Activated CD4-positive, alpha-beta T cell treated with anti-CD3 and anti-CD28 coated beads for 1 hour (primary cell): ENCODE data around the gene TPK1.

ENCODE experiments used
- DNase-seq: peaks from one replicate; pipeline ENCODE4 v3.0.0-alpha.2; 2020

Gene TPK1

DNA sequence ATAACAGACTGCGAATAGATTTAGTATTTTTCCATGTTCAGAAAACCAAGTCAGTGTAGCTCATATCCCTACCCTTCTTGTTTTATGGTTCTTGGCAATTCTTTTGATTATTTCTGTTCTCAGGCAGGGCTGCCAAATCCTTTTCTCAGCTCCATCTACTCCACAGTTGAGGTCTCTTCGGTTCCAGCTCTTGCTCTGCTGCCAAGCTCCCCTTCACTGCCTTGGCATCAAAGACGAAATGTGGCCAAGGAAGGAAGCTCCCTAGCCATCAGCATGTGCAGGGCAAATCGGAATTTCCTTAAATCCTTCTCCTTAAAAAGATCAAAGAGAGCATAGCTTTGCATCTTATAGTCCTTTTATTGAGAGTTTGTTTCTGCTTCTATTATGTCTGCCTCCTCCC, 315.9 kb downstream of the TPK1 start:
- DNase-seq: no peak

DNA sequence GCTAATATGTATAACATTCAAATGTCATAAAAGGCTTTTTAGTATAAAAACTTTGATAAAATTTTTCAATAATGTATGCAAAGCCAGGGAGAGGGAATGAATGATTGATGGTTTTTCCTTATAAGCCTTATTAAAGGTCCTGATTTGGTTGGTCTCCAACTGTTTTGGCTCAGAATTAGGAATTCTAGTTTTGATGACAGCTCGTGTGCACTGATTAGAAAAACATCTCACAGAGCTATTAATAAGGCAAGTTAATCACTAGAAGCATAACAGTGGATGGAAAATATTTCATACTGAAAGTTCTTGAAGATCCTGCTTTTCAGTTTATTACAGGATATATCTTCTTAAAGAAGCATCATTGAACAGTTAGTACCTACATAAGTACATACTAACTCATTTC, 317.5 kb downstream of the TPK1 start:
- DNase-seq: no peak

DNA sequence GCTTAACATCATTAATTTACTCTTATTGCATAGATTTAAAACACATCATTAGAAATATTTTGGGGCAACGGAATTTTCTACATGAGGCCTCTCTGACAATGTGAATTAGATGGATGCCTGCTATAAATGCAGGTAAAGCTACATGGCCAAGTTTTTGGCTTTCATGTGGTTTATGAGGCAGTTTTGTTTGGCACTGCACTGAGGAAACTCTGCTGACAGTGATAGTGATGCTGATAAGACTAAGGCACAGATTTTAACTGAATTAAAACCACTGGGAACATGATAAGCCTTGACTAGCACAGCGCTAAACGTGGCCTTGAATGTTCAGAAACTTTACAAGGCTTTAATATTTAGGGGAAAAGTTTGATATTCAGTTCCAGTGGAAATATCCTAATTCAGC, 318.1 kb downstream of the TPK1 start:
- DNase-seq: no peak

DNA sequence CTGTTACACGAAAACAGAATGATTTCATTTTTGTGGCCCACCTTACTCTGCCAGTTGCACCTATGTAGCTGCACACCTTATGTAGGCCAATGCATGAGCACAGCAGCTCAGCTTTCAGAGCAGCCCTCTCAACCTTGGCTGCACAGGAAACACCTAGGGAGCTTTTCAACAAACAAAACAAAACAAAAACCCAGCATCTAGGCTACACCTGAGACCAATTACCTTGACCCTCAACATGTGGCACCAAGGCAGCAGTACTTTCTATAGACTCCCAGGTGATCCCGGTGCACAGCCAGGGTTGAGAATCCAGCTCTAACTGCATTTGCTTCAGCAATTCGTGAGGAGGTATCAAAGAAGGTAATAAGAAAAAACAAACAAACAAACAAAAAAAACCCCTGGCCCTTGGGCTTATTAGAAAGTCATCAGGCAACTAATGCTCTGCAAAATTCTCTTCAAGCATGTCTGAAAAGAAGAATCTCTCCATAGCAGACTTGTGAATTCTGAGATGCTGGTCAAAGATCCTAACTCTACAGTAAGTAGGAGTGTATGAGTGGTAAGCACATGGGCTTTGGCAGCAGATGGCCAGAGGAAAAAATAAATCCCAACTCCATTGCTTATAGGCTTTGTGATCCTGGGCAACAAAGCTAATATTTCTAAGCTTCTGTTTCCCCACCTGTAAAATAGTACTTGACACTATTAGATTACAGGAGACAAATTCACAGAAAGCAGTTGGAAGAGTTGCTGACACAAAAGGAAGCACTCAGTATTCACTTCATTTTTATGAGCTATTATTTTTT, 318.9 kb downstream of the TPK1 start:
- DNase-seq: no peak

DNA sequence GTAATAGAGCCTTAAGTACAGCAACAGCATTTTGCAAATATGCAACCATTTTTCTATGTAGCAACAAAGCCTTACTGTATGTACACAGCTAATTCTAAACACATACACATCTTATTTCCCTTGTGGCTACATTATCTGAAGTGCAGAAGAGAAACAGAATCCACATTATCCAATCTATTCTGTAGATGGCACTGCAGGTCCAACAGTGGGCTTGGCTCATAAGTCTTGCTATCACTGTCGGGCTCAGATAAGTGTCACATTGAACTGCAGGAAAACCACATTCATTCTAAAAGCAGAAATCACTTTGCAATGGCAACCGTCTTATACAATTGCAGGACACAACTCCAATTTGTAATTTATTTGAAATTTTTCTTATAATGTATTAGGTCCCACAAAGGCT, 322.5 kb downstream of the TPK1 start:
- DNase-seq: no peak

DNA sequence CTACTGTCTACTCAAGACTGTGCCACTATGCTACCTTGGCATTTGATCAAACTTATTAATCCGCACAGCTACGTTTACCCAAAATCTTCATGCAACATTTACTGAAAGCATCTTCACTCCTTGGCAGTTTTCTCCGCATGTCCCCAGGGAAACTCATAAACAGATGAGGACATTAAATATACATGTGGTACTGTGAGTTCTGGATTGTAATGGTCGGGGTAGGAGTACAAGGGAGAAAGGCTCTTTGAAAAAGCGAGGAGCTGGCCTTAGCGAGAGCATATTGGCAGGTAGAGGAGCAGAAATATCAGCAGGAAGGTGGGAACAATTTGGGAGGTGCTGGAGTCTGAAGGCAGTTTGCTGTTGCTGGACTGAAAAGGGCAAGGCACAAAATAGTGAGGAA, 325.2 kb downstream of the TPK1 start:
- DNase-seq: no peak

DNA sequence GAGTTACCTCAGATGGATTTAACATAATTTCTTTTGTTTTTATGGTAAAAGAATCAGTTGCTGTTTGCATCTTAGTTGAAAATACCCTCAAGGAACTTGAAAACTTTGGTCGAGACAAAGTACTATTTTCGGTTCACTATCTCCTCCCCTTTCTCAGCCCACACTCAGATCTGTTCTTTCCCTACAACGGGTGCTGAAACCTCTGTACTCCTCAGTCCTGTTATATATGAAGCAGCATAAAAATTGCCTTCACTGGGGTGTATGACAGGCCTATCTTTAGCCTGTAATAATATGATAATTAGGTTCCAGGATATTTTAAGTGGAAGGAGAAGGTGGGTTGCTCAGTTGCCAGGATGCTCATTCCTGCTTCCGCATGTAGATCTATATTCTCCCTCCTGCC, 327.2 kb downstream of the TPK1 start:
- no peak for DNase-seq

DNA sequence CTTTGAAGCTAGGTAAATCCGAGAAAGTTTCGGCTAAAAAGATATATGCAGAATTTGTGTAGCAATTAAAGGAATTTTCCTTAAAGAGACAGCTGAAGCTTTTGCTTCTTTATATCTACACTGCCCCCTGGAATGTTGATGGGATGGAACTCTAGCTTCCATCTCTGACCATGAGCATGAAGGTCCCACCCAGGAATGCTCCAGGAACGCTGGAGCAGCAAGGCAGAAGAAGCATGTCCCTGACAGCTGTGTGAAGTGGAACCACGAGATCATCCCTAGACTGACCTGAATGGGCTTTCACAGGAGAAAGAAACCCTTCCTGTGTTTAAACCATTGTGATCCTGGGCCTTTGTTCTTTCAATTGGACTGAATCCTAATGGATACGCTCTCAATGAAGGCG, 332.6 kb downstream of the TPK1 start:
- no peak for DNase-seq

DNA sequence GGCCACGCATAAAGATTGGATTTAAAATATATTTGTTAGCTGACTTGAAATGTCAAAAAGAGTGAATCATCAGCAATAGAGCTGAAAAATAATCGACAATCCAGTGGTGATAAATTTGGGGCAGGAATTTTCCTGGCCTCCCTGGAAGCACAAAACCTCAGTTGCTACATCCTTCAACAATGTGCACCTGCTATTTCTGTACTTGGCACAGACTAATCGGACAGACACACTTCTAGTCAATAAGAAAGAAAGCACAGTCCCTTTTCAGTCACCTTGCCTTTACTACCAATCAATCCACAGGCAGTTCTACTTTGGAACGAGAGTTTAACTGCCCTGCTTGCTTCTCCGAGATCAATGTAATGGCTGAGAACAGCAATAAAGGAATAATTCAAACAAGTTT, 335.6 kb downstream of the TPK1 start:
- DNase-seq: no peak

DNA sequence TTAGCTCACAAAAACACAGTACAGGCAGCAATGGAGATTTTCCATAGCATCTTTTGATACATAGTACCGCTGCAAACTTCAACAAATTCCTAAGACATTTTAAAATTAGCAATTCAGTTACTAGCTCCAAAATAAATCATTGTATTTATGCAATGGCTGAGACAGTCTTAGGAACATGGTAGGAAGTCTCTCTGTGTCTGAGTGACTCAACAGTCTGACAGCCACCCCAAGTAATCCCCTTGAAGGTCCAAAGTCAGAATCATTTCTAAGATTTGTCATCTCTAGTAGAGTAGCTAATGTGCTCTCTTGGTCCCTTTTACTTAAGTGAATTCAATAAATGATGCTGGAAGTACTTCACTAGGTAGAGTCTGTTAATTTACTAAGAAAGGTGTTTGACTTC, 338.6 kb downstream of the TPK1 start:
- no peak for DNase-seq

DNA sequence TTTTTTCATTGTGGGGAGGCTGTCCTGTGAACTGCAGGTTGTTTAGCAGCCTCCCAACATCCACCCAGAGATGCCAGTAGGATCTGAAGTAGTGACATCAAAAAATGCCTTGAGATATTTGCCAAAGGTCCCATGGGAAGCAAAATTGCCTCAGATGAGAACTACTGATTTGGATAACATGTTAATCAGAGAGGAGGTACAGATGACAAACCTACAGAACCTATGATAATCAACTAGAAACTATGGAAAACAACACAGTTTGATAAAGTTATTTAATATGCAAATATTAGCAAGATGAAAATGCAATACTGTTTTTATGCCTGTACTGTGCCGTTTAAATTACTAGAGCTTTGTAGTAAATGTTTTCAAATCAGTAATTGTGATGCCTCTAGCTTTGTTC, 341.5 kb downstream of the TPK1 start:
- no peak for DNase-seq

DNA sequence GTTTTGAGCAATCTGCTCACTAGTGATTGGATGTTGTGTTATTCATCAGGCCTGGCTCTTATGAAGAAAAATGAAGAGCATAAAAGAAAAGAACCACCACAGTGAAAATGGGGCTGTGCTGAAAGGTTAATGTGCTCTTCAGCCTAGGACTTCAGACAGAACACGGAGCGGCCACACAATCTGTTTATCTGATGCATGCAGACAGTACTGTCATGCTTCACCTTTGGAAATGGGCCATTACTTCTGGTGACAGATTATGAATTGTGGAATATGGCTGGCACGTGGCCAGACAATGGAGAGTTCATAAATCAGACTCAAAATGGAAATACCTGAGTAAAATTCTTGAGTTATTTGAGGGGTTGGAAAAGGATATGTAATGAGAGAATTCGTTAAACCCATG, 346.3 kb downstream of the TPK1 start:
- no peak for DNase-seq

DNA sequence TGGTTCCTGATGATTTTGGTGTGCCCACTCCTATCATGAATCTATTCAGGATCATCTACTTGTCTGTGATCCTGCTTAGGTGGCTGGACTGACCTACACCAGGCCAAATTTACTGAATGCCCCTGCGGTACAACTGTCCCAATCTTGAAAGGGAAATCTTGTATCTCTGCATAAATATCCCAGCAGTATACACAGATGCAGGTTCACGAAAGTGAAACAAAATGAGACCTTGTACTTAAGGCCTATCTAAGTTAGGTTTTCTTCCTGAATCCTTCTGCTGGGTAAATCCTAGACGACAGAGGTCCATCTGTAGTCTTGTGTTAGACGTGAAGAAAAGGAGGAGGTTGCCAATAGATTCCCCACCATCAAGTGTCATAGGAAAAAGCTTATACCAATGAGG, 346.9 kb downstream of the TPK1 start:
- no peak for DNase-seq

DNA sequence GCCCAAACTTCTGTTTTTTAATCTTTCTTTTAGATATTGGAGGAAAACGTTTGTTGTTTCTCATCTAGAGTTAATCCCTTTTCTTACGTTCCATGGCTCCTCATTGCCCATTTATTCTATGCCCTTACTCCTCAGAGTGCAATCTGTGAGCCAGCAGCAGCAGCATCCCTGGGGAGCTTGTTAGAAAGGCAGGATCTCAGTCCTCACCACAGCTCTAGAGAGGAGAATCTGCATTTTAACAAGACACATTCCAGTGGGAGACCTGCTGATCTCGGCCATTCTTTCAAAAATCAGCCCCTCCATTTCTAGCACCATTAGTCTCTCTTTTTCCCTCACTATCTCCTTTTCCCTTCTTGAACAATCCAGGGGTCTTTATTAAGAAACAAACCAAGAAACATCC, 348.0 kb downstream of the TPK1 start:
- DNase-seq: no peak

DNA sequence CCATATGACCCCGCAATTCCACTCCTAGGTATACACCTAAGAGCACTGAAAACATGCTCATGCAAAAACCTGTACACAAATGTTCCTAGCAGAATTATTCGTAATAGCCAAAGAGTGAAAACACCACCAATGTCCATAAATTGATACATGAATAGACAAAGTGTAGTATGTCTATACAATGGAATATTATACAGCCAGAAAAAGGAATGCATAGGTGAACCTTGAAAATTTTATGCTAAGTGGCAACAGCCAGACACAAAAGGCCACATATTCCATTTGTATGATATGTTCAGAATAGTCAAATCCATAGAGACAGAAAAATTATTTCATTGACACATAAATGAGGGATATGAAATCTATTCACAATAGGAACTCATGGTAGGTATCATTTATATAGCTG, 351.4 kb downstream of the TPK1 start:
- no peak for DNase-seq

DNA sequence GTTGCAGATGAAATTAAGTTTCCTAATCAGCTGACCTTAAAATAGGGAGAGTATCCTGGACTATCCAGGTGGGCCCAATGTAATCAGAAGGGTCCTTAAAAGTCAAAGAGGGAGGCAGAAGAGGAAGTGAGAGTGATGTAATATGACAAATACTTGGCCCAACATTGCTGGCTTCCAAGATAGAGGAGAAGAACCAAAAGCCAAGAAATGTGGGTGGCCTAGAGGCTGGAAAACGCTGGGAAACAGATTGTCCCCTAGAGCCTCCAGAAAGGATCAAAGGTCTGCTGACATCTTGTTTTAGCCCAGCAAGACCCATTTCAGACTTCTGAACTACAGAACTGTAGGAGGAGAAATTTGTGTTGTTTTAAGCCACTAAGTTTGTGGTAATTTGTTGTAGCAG, 352.7 kb downstream of the TPK1 start:
- no peak for DNase-seq

DNA sequence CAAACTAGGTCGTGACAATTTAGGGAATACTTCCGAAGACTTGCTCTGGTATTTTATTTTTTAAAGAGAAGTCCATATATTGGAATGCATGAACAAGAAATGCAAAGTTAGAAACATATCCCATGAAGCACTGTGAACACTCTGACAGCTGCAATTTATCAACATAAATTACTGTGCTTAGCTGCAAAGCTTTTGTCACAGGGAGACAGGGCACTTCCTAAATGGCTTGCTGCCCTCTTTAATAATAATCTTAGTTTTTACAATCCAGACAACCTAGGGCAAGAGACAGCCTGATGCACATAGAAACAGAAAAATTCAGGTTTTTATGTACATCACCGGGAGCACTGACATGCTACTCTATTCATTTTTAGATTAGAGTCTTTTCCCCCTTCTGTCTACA, 354.0 kb downstream of the TPK1 start:
- no peak for DNase-seq

DNA sequence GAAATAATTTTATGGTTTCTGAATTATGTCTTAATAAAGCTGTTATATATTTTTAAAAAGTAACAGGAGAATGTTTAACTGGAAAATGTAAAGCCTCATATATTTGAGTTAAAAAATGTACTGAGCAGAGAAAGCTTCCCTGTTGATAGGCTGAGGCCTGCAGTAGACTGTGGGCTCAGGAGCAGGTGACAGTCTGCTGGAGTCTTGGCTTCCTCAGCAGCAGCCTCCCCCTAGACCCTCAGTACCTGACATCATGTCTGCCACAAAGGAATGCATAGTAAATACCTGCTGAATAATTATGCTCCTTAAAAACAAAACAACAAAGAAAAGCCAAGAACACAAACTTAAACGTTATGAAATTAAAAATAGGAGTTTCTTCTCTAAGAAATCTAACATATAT, 358.5 kb downstream of the TPK1 start:
- no peak for DNase-seq

DNA sequence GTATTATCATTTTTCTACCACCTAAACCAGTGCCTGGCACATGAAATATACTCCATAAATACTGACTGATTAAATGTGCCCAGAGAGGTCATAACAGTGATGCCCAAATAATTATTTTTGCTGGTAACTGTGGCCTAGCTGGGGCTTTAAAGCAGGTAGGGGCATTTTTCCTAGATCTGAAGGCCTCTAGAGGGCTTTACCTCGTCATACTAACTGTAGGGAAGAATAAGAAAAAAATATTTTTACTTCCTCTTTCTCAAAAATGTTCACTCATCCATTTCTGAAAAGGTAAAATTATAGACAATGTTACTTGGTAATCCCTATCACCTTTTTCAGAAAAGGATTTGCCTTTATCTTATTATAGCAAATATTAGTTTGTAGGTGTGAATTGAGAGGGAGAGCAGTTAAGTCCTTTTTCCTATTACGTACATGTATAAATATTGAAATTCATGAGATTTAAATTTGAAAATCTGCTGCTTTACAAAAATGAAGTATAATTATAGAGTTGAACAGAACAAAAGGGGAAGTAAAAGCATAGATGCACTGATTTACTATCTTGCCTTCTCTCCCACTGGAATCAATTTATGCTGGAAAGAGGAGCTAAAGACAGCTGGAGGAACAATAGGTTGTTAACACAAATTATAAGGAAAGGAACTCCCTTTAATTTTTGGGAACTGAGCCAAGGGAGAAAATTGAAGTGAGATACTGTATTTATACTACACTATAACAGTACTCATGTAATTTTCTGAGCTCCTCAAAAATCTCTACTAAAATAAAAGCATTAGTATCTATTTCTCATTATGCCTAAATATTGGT, 360.8 kb downstream of the TPK1 start:
- no peak for DNase-seq

DNA sequence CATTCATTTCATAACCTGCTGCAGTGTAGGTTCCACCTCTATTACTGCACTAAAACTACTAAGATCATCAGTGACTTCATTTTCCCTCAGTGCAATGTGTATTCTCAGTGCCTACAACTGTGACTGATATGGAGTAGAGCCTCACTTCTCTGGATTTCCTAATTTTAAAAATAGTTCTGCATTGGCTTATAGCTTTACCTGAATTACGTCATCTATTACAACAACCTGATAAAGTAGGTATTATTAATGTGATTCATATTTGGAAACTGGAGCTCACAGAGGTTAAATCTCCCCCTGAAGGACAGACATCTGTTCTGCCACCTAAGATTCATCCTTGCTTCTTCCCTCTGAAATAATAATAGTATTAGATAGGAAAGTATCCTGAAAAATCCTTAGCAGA, 361.5 kb downstream of the TPK1 start:
- no peak for DNase-seq

DNA sequence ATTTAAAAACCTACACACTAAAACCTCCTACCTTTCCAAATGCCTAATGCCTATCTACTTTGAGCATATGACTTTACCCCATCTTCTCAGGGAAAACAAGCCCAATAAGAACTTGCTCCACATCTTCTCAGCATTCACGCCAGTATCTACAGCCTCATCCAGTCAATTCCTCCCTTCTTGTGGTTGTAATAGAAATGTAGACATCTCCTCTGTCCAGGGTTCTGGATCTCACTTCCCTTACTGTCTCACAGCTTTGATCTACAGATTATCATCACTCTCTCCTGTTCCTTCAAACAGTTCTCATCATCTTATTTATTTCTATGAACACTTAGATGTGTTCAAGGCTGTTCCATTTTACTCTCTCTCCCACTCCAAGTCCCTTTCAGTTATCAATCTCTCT, 361.9 kb downstream of the TPK1 start:
- DNase-seq: no peak

DNA sequence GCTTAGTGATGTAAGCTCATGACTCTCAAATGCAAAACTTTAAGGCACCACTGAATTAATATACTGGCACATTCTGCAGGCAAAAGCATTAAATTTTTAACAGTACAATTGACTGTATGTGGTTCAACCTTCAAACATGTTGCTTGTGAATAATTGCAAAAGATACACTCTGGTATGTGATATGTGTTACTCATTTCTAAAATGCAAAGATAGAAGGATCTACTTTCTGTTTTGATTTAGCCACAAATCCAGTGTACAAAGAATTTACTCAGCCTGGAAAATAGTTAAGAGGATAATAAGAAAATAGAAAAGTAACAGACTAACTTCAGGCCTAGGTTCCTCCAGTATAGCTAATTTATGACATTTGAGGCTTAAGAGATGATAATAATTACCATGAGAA, 365.8 kb downstream of the TPK1 start:
- no peak for DNase-seq

DNA sequence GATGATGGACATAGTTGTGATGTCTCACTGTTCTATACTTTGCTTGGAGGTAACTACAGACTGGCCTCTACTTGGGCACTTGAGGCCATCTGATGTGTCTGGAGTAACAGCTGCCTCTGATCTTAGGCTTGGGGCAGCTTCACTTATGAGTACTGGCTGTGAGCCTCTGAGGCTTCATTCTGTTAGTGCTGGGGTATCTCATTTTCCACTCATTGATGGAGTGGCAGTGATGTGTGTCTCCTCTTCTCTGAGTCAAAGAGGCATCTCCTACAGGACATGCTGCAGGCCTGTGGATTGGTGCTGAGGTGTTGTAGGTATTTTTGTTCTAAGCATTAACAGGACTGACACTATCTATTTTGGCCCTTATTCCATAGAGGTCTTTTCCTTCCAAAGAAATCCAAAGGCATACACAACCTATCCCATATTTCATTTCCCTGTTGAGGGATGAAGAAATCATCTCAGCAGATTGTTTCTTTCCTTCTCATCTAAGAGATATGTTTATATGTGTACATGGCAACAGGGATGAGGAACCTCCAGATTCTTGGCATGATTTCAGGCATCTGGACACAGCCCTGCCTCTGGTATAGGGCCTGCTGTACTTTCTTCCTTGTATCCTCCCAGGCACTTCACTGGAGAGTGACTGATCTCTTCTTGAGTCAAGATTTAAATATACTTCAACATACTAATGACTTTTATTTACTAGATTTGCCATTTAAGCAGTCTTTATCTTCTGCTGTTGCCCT, 366.7 kb downstream of the TPK1 start:
- no peak for DNase-seq

DNA sequence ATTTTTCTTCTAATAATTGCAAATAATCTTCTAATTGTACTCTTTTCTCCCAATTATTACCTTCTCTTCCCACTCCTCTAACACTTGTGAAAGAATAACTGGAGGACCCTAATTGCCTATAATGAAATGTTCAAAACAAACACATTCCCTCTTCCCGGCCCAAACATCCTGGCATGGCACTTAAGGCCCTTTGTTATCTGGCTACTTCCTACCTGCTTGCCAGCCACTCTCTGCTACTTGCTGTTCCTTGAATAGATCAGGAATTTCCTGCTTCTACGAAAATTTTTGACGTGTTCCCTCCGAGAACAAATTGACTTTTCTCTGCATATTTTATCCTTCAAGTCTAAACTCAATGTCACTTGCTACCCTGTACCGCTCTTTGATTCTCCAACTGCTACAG, 376.2 kb downstream of the TPK1 start:
- no peak for DNase-seq
